ENCODE data around the gene KLHL3. TPM values are rescaled to one million over a fixed set of nuclear protein-coding genes. Genes with fewer than 3 reads are reported as not detected.

Gene KLHL3
- total RNA-seq, 1 experiment from 2014 or later, result 16.9 TPM

DNA sequence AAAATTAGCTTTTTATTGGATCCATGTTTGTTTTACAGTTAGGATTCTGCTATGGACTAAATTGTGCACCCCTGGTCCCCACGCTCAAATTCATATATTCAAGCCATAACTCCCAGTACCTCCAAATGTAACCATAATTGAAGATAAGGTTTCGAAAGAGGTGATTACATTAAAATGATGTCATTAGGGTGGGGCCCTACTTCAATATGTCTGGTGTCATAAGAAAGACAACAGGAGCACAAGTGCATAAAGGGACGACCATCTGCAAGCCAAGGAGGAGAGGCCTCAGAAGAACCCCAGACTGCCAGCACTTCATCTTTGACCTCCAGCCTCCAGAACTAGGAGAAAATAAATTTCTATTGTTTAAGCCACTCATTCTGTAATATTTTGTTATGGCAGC, 25.7 kb upstream of the KLHL3 start:
- intact Hi-C loops (cut with micrococcal nuclease; ENCODE audit: unreplicated experiment), result no loop called here
- CTCF ChIA-PET, result interaction anchor here (0.6 to 2.0 kb wide), 2 partner anchors 17 to 553 kb away, joined by 4 to 7 read pairs; no protein-coding TSS in a partner anchor
- Mint-ChIP-seq H3K9me3 (ENCODE audit: low read depth, unreplicated experiment) (no peaks in the 10 kb centered on the region), H3K4me3 (ENCODE audit: low read depth, unreplicated experiment) (no peak overlapping the region), H3K4me1 (ENCODE audit: low read depth, unreplicated experiment) (peaks cover 44% of the 10 kb centered on the region), H3K36me3 (ENCODE audit: insufficient read depth, unreplicated experiment) (peaks cover 14% of the 10 kb centered on the region), H3K27me3 (ENCODE audit: unreplicated experiment) (no peaks in the 10 kb centered on the region), H3K27ac (ENCODE audit: unreplicated experiment) (peak overlapping the region; percentile 28)
- TF ChIP-seq, protein P1, sequence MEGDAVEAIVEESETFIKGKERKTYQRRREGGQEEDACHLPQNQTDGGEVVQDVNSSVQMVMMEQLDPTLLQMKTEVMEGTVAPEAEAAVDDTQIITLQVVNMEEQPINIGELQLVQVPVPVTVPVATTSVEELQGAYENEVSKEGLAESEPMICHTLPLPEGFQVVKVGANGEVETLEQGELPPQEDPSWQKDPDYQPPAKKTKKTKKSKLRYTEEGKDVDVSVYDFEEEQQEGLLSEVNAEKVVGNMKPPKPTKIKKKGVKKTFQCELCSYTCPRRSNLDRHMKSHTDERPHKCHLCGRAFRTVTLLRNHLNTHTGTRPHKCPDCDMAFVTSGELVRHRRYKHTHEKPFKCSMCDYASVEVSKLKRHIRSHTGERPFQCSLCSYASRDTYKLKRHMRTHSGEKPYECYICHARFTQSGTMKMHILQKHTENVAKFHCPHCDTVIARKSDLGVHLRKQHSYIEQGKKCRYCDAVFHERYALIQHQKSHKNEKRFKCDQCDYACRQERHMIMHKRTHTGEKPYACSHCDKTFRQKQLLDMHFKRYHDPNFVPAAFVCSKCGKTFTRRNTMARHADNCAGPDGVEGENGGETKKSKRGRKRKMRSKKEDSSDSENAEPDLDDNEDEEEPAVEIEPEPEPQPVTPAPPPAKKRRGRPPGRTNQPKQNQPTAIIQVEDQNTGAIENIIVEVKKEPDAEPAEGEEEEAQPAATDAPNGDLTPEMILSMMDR (IDR thresholded peaks at IDR 0.05; ENCODE audit: unreplicated experiment), result no peak
- no peak for DNase-seq
- no TSS peak for BruUV-seq (replicated peaks)

GRCh38 chr5:137760719-137761516, 25.0 kb upstream of the KLHL3 start:
- Mint-ChIP-seq H3K36me3 (ENCODE audit: insufficient read depth, unreplicated experiment) (peaks cover 20% of the 10 kb centered on the region), H3K27ac (ENCODE audit: unreplicated experiment) (peak overlapping the region; percentile 28), H3K4me3 (ENCODE audit: low read depth, unreplicated experiment) (no peak overlapping the region), H3K9me3 (ENCODE audit: low read depth, unreplicated experiment) (no peaks in the 10 kb centered on the region), H3K27me3 (ENCODE audit: unreplicated experiment) (no peaks in the 10 kb centered on the region), H3K4me1 (ENCODE audit: low read depth, unreplicated experiment) (peaks cover 50% of the 10 kb centered on the region)
- TF ChIP-seq, protein P1 (IDR thresholded peaks at IDR 0.05; ENCODE audit: unreplicated experiment), result no peak
- CTCF ChIA-PET, result interaction anchor here (0.6 to 2.0 kb wide), 2 partner anchors 18 to 553 kb away, joined by 4 to 7 read pairs; no protein-coding TSS in a partner anchor
- peak; percentile 41 for DNase-seq
- no TSS peak for BruUV-seq (replicated peaks)
- intact Hi-C loops (cut with micrococcal nuclease; ENCODE audit: unreplicated experiment), result no loop called here

DNA sequence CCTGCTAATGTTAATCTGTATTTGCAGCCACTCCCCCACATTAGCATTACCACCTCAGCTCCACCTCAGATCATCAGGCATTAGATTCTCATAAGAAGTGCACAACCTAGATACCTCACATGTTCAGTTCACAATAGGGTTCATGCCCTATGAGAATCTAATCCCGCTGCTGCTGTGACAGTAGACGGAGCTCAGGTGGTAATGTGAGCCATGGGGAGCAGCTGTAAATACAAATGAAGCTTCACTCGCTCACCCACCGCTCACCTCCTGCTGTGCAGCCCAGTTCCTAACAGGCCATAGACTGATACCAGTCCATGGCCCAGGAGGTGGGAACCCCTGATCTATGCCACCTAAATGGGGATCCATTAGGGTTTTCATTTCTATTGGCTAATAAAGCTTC, 24.4 kb upstream of the KLHL3 start:
- CTCF ChIA-PET, result interaction anchor here (2.0 kb wide), 1 partner anchor 19 kb away, joined by 7 read pairs; no protein-coding TSS in a partner anchor
- Mint-ChIP-seq H3K9me3 (ENCODE audit: low read depth, unreplicated experiment) (no peaks in the 10 kb centered on the region), H3K4me1 (ENCODE audit: low read depth, unreplicated experiment) (peaks cover 45% of the 10 kb centered on the region), H3K4me3 (ENCODE audit: low read depth, unreplicated experiment) (no peak overlapping the region), H3K27ac (ENCODE audit: unreplicated experiment) (peak overlapping the region; percentile 28), H3K27me3 (ENCODE audit: unreplicated experiment) (no peaks in the 10 kb centered on the region), H3K36me3 (ENCODE audit: insufficient read depth, unreplicated experiment) (peaks cover 25% of the 10 kb centered on the region)
- BruUV-seq (replicated peaks), result no TSS peak
- DNase-seq, result no peak
- TF ChIP-seq, protein P1 (IDR thresholded peaks at IDR 0.05; ENCODE audit: unreplicated experiment), result no peak
- intact Hi-C loops (cut with micrococcal nuclease; ENCODE audit: unreplicated experiment), result no loop called here

DNA sequence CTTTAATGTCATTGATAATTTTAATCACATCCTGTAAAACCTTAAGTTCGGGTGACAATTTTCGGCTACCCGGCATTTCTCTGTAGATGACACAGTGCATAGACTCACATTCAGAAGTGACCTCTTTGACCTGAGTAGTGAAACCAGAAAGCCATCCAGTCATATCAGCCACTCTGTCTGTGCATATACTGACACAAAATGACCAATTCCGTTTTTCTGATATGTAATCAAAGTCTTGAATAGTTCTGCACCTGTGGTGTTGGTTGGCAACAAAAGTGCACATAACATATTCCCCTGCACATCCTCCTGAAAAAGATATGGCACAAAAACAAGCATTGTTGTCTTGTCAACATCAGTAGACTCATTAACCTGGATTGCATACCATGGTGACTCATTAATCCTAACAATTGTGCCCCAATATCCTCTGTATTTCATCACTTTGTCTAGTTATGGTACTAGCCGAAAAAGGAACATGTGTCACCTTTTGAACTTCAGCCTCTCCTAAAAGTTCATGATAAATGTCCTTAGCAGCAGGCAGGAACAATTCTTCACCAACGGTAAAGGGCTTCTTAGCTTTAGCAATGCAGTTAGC, 22.9 kb upstream of the KLHL3 start:
- TF ChIP-seq, protein P1 (IDR thresholded peaks at IDR 0.05; ENCODE audit: unreplicated experiment), result no peak
- no peaks in the 10 kb centered on the region for H3K9me3 Mint-ChIP-seq (ENCODE audit: low read depth, unreplicated experiment)
- H3K4me1 Mint-ChIP-seq (ENCODE audit: low read depth, unreplicated experiment), result peaks cover 41% of the 10 kb centered on the region
- CTCF ChIA-PET, result no interaction called here
- H3K4me3 Mint-ChIP-seq (ENCODE audit: low read depth, unreplicated experiment), result peak overlapping the region; percentile 15
- DNase-seq, result no peak
- H3K36me3 Mint-ChIP-seq (ENCODE audit: insufficient read depth, unreplicated experiment), result peaks cover 40% of the 10 kb centered on the region
- peak overlapping the region; percentile 68 for H3K27ac Mint-ChIP-seq (ENCODE audit: unreplicated experiment)
- intact Hi-C loops (cut with micrococcal nuclease; ENCODE audit: unreplicated experiment), result no loop called here
- no TSS peak for BruUV-seq (replicated peaks)
- H3K27me3 Mint-ChIP-seq (ENCODE audit: unreplicated experiment), result no peaks in the 10 kb centered on the region
